Mucosa of gallbladder (tissue), 1 donor: ENCODE results near the gene PRSS2. TPM values are rescaled to one million over a fixed set of nuclear protein-coding genes. Genes with fewer than 3 reads are reported as not detected.
"Not testable (repeated sequence)": the region's sequence is repeated elsewhere in the genome, so short reads cannot be mapped to it uniquely, and the experiment has no call there.

Experiments
- DNase-seq: peaks from one replicate; pipeline ENCODE4 v3.0.0-alpha.2; 2020; ENCODE audit warnings: low spot score
- total RNA-seq: library from RNA; stranded (reverse); gene quantifications from one replicate; pipeline ENCODE4 v1.2.1, GENCODE V29; 2021
- donor health status: DM: no; HTN: no; CAD: no.

Gene PRSS2
- total RNA-seq = 94.5 TPM

DNA sequence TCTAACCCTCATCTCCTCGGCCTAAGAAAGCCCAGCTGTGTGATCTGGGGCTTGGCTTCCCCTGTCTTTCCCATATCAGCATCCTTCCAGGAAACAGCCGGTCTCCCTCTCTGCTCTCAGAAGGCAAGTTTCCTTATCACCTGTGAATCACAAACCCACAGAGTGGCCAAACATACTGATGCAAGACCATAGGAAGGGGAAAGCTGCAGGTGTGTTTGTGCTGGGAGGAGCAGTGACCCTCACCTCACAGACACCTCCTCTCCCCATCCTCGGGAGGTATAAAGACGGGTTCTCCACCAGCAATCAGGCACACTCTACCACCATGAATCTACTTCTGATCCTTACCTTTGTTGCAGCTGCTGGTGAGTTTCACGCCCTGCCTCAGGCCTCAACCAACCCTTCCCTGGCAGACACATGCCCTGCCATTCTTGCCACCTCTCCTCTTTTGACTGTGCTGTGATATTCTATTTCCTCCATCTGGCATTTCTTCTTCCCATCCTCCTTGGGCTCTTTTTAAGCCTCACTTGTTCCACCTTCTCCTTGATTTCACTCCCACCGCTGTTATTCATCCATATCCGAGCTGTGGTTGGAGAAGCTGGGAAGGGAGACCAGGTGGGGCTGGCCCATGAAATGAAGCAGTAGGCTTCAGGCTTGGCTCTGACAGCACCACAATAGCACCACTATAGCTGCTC, at the start of gene PRSS2:
PRSS2 (plus strand) TSS at position 310 of the 692 bp plus-strand sequence; CDS start at position 323, 13 bp downstream.
- no peak for DNase-seq

DNA sequence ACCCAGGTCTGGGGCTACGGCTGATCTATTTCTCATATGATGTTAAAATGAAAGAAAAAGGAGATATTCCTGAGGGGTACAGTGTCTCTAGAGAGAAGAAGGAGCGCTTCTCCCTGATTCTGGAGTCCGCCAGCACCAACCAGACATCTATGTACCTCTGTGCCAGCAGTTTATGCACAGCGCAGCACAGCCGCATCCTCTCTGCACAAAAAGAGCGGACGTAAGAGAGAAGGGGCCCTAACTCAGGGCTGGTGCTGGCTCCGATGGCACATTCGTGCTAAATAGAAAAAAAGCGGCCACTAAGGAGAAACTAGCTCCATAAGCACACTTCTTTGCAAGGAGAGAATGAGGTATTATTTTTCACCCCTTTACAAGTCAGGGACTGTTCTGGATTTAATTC, 49.8 kb upstream of the PRSS2 start:
- DNase-seq = no peak

DNA sequence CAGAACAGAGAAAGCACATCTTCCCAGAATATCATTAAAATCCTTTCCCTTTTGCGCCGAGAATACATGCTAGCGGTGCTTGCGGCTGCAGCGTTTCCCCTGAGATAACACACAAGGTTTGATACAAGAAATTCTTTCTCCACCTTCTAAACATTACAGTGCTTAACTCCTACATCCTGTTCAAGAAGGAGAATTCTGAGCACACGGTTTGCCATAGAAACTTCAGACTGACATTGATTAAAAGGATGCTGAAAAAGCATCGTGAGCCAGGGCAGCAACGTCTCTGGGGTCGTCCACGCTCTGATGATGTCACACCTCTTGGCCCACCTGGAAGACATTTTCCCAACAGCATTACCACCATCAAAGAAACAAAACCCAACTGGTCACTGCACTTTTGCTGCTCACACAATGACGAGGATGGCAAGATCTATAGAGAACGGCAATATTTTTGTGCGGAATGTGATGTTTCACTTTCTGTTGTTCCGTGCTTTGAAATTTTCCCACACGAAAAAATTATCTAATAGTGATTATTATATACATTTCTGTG, 48.4 kb upstream of the PRSS2 start:
- no peak for DNase-seq

DNA sequence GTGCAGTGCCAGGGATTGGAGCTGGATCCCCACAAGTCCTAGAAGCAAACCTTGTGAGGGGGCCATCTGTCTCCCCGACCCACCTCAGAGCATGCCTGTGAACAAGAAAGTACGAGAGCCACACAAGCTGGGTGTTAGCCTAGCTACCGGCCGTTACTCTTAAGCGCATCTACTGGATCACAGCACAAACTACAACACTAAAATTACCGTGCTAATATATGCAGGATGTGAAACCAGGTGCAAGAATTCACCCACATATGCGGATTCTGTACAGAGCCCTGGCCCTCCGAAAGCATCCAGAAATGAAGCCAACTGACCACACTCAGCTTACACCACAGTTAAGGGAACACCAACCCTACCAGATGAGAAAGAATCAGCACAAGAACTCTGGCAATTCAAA, 37.5 kb upstream of the PRSS2 start:
- DNase-seq = no peak

DNA sequence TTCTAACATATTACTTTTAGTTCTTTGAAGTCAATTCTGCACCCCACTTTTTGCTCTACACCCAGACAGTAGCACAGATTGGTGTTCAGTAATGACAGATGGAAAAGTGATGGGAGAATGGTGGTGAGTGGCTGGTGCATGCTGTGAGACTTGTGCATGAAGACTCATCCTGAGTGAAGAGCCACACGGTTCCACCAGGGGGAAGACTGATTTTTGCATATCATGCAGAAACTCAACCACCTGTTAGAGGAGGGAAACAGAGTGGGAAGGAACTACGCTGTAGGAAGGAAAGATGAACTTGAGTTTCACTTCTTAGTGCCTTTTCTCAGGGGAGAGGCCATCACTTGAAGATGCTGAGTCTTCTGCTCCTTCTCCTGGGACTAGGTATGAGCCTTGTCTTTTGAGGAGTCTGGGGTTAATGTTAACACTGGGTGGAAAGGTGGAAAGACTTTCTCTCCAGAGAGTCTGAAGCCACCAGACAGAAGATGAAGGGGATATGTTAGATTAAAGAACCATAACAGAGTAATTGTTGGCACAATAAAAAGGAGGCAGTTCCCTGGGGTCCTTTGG, 30.8 kb upstream of the PRSS2 start:
- DNase-seq = no peak

DNA sequence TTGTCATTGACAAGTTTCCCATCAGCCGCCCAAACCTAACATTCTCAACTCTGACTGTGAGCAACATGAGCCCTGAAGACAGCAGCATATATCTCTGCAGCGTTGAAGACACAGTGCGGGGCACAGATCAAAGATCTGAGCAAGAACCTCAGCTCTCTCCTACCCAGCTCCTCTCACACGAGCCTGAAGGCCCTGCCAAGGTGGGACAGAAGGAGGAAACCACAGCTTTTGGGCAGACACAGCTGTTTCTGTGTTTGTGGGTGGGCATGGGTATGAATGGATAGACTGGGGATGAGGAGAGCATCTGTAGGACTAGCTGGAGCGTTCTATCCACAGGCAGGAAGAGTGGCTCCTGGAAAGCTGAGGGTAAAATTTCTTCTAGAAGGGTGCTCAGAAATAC, 30.0 kb upstream of the PRSS2 start:
- DNase-seq = no peak

DNA sequence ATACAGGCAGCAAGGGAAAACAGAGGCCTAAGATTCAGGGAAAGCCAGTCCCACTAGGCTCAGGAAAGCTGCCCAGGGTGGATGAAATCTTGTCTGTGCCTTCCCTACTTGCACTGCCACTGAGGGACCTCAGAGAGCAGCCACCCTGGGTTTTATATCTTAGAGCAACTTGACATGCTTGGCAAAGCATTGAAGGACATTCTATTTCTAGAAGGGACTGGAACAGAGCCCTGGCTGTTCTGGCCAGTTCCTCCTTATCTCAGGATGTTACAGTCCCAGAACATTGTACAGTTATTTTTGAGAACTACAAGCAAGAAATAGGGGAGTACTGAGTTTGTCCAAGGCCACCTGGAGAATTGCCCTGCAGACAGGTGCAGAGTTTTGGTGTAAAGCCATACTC, 28.8 kb upstream of the PRSS2 start:
- not testable (repeated sequence) for DNase-seq

DNA sequence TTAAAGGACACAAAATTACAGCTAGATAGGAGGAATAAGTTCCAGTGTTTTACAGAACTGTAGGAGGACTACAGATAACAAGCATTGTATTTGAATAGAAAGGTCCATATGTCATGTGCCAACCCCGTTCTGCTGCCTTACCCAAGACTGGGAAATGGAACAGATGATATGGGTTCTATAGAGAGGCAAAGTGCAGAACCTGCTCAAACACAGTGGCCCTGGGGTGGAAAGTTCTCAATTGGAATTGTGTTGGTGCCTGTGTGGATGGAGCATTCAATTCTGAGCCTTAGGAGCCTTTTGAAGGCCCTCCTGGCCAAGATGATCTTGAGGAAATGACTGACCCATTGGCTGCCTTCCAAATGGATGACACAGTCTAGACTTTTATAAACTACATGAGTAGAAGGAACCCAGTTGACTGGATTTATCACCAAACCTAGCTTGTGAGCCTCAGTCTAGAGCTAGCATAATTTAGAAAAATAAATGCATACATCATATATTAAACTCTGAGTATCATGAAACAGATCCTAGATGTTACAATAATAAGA, 25.6 kb upstream of the PRSS2 start:
- no peak for DNase-seq

DNA sequence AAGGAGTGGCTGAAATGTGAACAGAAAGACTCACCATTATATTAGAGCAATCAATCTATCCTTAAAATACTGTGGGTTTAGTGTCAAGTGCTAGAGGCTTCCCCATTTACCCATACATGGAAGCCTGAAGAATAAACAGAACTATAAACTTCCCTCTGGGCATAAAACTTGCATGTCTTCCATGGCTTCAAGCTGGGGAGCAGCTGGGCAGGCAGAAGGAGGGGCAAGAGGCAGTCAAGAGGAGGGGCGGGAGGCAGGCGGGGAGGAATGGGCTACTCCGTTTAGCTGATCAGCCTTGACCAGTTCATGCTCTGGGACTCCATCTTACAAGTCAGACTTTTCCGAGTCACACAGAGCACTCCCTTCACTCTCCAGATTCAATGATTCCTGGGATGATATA, 25.0 kb upstream of the PRSS2 start:
- no peak for DNase-seq

DNA sequence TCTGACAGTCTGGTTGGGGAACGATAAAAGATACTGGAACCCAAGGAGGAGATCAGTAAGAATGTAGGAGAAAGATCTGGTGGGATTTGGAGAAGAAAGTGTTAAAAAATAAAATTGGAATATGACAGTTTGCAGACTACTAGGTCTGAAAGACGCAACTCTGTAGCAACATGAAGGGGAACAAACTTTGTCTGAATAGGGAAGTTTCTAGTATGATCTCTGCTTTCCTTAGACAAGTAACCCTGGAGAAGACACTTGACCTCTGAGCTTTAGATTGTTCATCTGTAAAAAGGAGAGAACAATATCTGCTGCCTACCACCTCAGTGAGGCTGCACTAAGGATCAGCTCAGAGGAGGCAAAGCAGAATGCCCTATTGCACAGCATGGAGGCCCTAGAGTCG, 24.5 kb upstream of the PRSS2 start:
- no peak for DNase-seq

DNA sequence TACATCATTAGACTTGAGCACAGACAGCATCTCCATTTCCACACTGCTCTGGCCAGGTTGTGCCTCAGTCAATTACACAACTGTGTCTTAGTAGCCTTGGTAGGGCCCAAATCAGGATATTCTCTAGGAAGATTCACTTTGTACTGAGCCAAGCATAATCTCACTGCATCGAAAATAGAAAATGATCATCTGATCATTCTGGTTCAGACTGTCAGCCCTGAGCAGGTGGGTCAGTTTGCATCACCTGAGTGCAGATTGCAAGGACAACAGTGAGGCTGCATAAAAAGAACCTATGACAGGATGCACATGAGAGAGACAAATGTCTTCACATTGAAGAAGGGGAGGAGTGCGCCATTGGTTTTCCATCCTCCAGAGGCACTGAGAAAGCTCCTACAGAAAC, 22.4 kb upstream of the PRSS2 start:
- DNase-seq = not testable (repeated sequence)

DNA sequence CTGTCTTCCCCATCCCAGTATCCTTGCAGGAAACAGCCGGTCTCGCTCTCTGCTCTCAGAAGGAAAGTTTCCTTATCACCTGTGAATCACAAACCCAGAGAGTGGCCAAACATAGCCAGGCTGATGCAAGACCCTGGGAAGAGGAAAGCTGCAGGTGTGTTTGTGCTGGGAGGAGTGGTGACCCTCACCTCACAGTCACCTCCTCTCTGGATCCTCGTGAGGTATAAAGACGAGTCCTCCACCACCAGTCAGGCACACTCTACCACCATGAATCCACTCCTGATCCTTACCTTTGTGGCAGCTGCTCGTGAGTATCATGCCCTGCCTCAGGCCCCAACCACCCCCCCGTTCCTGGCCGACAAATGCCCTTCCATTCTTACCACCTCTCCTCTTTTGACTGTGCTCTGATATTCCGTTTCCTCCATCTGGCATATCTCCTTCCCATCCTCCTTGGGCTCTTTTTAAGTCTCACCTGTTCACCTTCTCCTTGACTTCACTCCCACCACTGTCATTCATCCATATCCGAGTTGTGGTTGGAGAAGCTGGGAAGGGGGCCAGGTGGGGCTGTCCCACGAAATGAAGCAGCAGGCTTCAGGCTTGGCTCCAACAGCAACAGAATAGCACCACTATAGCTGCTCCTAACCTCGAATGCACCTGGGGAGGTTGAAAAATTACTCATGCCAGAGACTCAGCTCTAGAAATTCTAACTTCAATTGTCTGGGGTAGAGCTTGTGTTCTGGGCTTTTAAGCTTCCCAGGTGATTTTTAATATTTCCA, 21.4 kb upstream of the PRSS2 start, which contains the start of gene PRSS1:
PRSS1 (plus strand) TSS at position 255 of the 776 bp plus-strand sequence; CDS start at position 268, 13 bp downstream.
- no peak for DNase-seq

DNA sequence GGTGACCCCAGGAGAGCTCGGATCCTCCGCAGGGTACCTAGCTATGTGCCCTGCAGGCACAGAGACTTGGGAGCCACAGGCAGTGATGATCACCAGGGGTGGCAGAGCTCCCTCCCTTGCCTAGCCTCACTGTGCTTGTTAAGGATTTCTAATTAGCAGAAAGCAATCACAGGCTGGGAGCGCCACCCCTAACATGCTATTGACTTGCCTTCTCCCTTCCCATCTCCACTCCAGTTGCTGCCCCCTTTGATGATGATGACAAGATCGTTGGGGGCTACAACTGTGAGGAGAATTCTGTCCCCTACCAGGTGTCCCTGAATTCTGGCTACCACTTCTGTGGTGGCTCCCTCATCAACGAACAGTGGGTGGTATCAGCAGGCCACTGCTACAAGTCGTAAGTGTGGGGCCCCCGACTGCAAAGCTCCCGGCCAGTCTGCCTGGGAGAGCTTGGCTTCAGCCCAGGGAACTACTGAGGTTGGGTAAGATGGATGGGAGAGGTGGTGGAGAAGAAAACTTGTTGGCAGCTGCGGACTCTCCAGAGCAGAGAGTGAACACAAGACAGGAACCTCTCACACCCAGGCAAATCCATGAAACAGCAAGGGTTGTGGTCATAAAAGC, 20.3 kb upstream of the PRSS2 start:
- DNase-seq = no peak

DNA sequence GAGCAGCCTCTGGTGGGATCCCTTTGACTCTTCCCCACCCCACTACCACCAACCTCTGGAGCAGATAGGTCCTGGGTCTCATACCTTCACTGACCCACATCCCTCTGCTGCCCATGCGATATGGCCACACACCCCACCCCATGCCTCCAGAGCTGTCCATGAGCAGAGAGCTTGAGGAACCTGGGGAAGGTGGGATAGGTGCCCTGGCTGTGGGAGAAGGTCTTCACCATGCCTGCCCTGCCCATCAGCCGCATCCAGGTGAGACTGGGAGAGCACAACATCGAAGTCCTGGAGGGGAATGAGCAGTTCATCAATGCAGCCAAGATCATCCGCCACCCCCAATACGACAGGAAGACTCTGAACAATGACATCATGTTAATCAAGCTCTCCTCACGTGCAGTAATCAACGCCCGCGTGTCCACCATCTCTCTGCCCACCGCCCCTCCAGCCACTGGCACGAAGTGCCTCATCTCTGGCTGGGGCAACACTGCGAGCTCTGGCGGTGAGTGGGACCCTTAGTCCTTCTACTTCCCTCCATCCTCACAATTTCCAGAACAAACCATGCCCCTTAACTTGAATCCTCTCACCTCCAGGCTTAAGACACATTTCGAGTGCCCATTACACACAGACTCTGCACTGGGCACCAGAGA, 19.1 kb upstream of the PRSS2 start:
- not testable (repeated sequence) for DNase-seq

DNA sequence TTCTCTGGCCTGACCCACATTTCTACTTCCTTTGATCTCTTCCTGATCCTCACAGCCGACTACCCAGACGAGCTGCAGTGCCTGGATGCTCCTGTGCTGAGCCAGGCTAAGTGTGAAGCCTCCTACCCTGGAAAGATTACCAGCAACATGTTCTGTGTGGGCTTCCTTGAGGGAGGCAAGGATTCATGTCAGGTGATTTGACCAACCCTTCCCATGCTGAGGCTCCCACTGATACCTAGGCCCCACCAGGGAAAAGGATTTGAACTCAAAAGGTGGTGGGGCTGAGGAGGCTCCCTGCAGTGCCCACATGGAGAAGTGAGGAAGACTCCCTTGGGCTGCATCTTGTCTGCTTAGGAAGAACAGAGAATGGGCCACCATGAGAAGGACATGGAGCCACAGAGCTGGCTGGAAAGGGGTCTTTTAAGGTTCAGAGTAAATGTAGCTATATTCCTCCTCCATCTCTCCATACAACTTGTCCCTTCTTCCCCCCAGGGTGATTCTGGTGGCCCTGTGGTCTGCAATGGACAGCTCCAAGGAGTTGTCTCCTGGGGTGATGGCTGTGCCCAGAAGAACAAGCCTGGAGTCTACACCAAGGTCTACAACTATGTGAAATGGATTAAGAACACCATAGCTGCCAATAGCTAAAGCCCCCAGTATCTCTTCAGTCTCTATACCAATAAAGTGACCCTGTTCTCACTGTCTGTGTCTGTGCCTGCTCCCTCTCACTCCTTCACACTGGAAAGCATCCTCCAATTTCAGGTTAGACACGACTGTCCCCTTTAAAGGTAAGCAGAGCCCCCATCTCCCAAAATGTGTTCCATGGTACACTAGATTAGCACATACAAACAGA, 18.2 kb upstream of the PRSS2 start:
- DNase-seq = no peak

DNA sequence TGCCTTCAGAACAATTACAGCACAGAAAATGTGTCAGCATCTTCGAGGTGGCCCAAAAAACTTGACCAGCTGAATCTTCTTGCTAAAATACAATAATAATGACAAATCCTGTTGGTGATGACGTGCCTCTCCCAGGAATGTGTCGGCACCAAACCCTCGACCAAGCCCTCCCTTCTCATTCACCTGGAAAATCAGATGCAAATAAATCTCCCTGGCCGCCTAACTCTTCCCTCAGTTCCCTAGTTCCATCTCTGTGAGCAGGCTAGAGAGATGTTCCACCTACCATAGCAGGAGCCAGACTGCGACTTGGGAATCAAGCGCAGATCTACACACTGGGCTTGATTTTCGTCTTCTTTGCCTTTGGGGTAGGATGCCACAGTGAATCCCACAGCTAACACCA, 17.4 kb upstream of the PRSS2 start:
- DNase-seq = no peak

DNA sequence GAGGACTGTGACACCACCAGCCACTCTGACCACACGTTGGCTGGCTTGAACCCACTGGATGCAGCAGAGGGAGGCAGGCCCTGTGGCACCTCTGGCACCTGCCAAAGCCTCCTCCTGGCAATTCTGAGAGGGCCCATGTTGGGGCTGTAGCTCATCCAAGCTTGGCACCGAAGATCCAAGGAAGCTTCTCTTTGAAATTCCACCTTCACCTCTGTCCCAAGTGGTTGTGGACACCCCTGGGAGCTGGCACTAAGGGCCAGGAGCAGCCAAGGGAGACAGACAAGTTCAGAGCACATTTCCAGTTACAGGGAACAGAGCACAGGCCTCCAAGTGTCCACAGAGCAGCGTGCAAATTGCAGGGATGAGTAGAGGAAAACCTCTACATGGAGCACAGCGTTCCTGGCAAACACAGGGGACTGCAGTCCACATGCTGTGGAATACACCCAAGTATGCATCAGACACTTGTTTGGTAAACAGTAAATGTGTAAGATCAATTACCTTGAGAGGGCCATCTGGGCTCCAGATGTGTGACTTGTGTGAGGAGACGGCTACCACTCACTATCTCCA, 16.8 kb upstream of the PRSS2 start:
- not testable (repeated sequence) for DNase-seq

DNA sequence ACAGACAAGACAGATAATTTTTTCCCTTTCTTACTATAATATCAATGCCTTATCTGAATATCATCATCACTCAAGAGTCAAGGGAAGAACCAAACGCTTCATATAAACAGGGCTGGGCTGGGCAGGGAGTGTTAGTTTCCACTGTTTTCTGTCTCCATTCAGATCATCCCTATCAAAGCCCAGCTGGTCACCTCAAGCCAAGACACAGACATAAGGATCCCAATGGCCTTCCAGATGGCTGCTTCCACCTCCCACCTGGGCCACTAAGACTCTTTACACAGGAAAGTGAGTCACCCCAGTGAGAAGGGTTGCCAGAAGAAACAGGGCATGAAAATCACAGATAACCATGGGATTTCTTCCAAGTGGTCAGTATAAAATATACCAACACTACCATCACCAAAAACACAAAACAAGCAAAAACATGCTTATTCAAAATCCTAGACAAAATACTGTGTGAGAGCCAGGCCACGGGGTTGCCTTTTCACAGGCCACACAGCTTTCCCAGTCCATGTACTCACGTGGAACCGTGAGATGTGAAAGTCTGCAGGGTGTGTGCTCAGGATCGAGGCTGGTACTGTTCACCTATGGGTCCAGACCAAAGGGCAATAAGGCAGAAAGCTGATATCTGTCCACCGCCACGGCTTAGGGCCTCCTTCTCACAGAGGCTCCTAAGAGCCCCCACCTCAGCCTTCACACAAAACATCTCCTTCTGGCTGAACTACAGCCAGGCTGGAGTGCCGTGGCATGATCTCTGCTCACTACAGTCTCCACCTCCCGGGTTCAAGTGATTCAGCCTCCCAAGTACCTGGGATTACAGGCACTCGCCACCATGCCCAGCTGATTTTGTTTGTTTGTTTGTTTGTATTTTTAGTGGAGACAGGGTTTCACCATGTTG, 15.8 kb upstream of the PRSS2 start:
- DNase-seq = no peak

DNA sequence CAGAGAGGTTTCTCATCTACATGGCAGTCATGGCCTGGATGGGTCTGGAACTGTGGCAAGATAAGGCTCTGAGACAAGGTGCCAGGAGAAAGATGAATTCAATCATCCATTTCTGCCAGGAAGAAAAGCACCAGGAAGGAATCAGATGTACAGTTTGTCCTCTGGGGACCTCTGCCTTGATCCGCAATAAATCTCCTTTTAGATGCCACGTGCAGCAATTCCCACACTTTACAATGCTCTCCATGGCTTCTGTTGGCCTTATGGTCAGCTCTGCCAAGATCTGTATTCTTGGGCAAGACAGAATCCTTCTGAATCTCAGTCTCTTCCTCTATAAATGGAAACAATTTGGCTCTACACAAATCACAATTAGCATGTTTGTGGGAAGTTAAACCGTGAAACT, 12.5 kb upstream of the PRSS2 start:
- DNase-seq = not testable (repeated sequence)
